ENCODE measurements around the gene PDK4. TPM values are rescaled to one million over a fixed set of nuclear protein-coding genes. Genes with fewer than 3 reads are reported as not detected.

PDK4 gene
- total RNA-seq, 1 donor from 2014 or later = 53.1 TPM

DNA sequence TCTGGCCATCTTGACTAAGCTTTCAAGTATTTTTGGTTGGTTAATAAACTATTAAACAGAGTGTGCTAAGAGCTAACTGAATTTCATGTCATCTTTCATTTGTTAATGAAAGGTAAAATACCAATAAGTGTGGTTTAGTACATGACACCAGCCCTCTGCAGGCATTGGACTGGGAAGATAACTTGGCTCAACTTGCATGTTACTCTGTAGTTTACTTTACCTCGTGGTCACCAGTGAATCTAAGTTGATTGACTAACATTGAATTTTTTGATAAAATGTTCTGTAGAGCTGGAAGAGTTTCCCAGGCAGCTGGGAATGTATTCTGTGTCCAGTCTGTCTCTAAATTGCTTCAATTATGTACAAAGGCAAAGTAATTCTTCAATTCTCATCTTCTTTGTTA lies 60.7 kb downstream of the PDK4 start:
- no peak for DNase-seq (ENCODE audit: low read depth in 2 of 2)

DNA sequence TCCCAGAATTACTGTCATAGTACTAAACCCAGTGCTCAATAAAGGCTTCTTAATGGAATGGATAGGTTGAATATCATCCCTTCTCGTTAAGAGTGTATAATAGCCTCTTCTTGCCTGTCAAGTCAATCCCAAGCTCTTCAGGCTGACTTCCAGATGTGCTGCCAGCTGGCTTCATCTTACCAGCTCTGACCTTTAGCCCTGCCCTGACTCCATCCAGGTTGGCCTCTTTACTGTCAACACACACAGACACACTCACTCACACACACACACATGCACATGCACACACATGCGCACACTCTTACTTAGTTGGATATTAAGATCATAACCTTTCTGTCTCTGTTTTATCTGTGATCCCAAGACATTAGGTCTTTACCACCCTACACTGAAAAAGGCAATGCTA lies 61.5 kb downstream of the PDK4 start:
- DNase-seq (ENCODE audit: low read depth in 2 of 2) = no peak

Other genes with a start within 250 kb of the PDK4 start
- gene PON3, start 200.1 kb downstream of the PDK4 start, total RNA-seq = 0.13 TPM in 1 of 2 replicates, not detected in the other
- gene PON2, start 161.5 kb downstream of the PDK4 start, total RNA-seq = 102 and 139 TPM in 2 replicates
- not detected in 2 replicates for gene ASB4, start 110.6 kb downstream of the PDK4 start, total RNA-seq
- gene DYNC1I1, start 176.0 kb upstream of the PDK4 start, total RNA-seq = 11.4 and 14.0 TPM in 2 replicates

All from dermis microvascular lymphatic vessel endothelial cell (primary cell).